Measurements from ENCODE around the gene DDX52. TPM values are rescaled to one million over a fixed set of nuclear protein-coding genes. Genes with fewer than 3 reads are reported as not detected.

DDX52 gene
- total and polyA plus RNA-seq, 8 donors = 7.1 to 40.0 (median 10.9) TPM

GRCh38 chr17:37676115-37676925 is 33.1 kb upstream of the DDX52 start:
- Histone ChIP-seq H3K27ac (no peak overlapping the region), H3K4me1 (no peaks in the 10 kb centered on the region)
- peak in 1 of 2 donors; percentile 41 for DNase-seq

GRCh38 chr17:37674511-37674910 is 31.3 kb upstream of the DDX52 start:
- no peak for DNase-seq
- peaks cover 0 to 5% (median 0%) of the 10 kb centered on the region in 4 donors for H3K9me3 ChIP-seq
- H3K4me1 ChIP-seq = no peaks in the 10 kb centered on the region
- H3K27me3 ChIP-seq = peaks cover 0 to 7% (median 0%) of the 10 kb centered on the region in 3 donors
- no peak overlapping the region for H3K4me3 ChIP-seq
- 40 to 76% (median 50%) methylated on average over 1 of the region's 1 CpG for WGBS, 5 donors
- no peaks in the 10 kb centered on the region for H3K36me3 ChIP-seq
- intact Hi-C loops (cut with DNase I; ENCODE audit: low total_unique reads) = no loop called here
- H3K27ac ChIP-seq = no peak overlapping the region
- TF ChIP-seq POLR2A (IDR thresholded peaks at IDR 0.05) (no peak), EP300 (IDR thresholded peaks at IDR 0.05) (no peak), POLR2AphosphoS5 (IDR thresholded peaks at IDR 0.05) (no peak), CTCF (IDR thresholded peaks at IDR 0.05) (no peak)

More at GRCh38 chr17:37676115-37676925, 33.1 kb upstream of the DDX52 start:
- intact Hi-C loops (cut with DNase I; ENCODE audit: low total_unique reads) = no loop called here
- 30 to 45% (median 41%) methylated on average over 7 of the region's 7 CpGs for WGBS, 5 donors
- TF ChIP-seq POLR2A (IDR thresholded peaks at IDR 0.05) (no peak), EP300 (IDR thresholded peaks at IDR 0.05) (no peak), POLR2AphosphoS5 (IDR thresholded peaks at IDR 0.05) (no peak), CTCF (IDR thresholded peaks at IDR 0.05) (no peak)
- H3K27me3 ChIP-seq = peaks cover 0 to 7% (median 0%) of the 10 kb centered on the region in 3 donors
- no peak overlapping the region for H3K4me3 ChIP-seq
- no peaks in the 10 kb centered on the region for H3K36me3 ChIP-seq
- peaks cover 0 to 5% (median 0%) of the 10 kb centered on the region in 4 donors for H3K9me3 ChIP-seq

- Histone ChIP-seq H3K4me3 (no peak overlapping the region), H3K27me3 (peaks cover 0 to 7% (median 0%) of the 10 kb centered on the region in 3 donors), H3K9me3 (peaks cover 0 to under 1% (median 0%) of the 10 kb centered on the region in 4 donors), H3K4me1 (no peaks in the 10 kb centered on the region), H3K36me3 (no peaks in the 10 kb centered on the region), H3K27ac (no peak overlapping the region)
- no peak for DNase-seq
- WGBS, 5 donors = 91 to 98% (median 95%) methylated on average over 2 of the region's 2 CpGs
- TF ChIP-seq POLR2AphosphoS5 (IDR thresholded peaks at IDR 0.05) (no peak), EP300 (IDR thresholded peaks at IDR 0.05) (no peak), POLR2A (IDR thresholded peaks at IDR 0.05) (no peak), CTCF (IDR thresholded peaks at IDR 0.05) (no peak)
- intact Hi-C loops (cut with DNase I; ENCODE audit: low total_unique reads) = no loop called here
Measured at GRCh38 chr17:37673386-37673785, 30.1 kb upstream of the DDX52 start.

- no peak for DNase-seq
- WGBS, 5 donors = 74 to 87% (median 79%) methylated on average over 3 of the region's 3 CpGs
- Histone ChIP-seq H3K4me1 (no peaks in the 10 kb centered on the region), H3K4me3 (no peak overlapping the region), H3K9me3 (no peaks in the 10 kb centered on the region), H3K27me3 (peaks cover 0 to 7% (median 0%) of the 10 kb centered on the region in 3 donors), H3K27ac (no peak overlapping the region), H3K36me3 (no peaks in the 10 kb centered on the region)
- TF ChIP-seq EP300 (IDR thresholded peaks at IDR 0.05) = no peak
- TF ChIP-seq POLR2A (IDR thresholded peaks at IDR 0.05) = no peak
- no peak for TF ChIP-seq CTCF (IDR thresholded peaks at IDR 0.05)
- no peak for TF ChIP-seq POLR2AphosphoS5 (IDR thresholded peaks at IDR 0.05)
- intact Hi-C loops (cut with DNase I; ENCODE audit: low total_unique reads) = no loop called here
Measured at GRCh38 chr17:37672548-37673078, 29.4 kb upstream of the DDX52 start.

Measured in stomach (tissue), 9 donors.